ENCODE results near the gene WNT2B.

- TF ChIP-seq CTCF (IDR thresholded peaks at IDR 0.05): no peak
- no peak for TF ChIP-seq POLR2A (IDR thresholded peaks at IDR 0.05)
- TF ChIP-seq POLR2AphosphoS5 (IDR thresholded peaks at IDR 0.05): no peak
Measured at GRCh38 chr1:112505400-112505785, 3.4 kb upstream of the WNT2B start.

All from gastroesophageal sphincter (tissue), 3 donors.